Prostate gland (tissue), 2 donors: ENCODE measurements around the gene TMEM271. TPM values are rescaled to one million over a fixed set of nuclear protein-coding genes. Genes with fewer than 3 reads are reported as not detected.

Experiments
- DNase-seq: peaks from one replicate; pipeline ENCODE4 v3.0.0-alpha.2; 2019; ENCODE audit warnings: low spot score
- H3K27ac ChIP-seq, 2 donors: fragments of 200-600 bp; sonication (generic); 2 replicates each; pipeline ENCODE4 v1.5.1; 2017 to 2019
- H3K27me3 ChIP-seq: fragments of 200-600 bp; sonication (generic); replicated peaks from 2 replicates; pipeline ENCODE4 v1.5.1; 2019; ENCODE audit not compliant: insufficient read depth
- H3K36me3 ChIP-seq, 2 donors: fragments of 200-600 bp; sonication (generic); 1 replicate in 1 of 2; 2 replicates in 1 of 2; pipeline versions ENCODE4 v1.5.1 to v1.8.1; 2017 to 2019
- H3K4me1 ChIP-seq: fragments of 200-600 bp; sonication (generic); replicated peaks from 2 replicates; pipeline ENCODE4 v1.5.1; 2019
- H3K4me3 ChIP-seq, 2 donors: fragments of 200-600 bp; sonication (generic); 2 replicates each; pipeline ENCODE4 v1.5.1; 2017 to 2019
- H3K9me3 ChIP-seq: fragments of 200-600 bp; sonication (generic); 2 replicates; pipeline ENCODE4 v1.5.1; 2017
- CTCF ChIP-seq, 4 experiments: fragments of 200-600 bp in 2 of 4; fragments of 450-650 bp in 2 of 4; sonication (generic) in 2 of 4; IDR thresholded peaks; 1 replicate in 3 of 4; 2 replicates in 1 of 4; pipeline ENCODE4 v1.5.1; 2016 to 2019; ENCODE audit warnings: antibody characterized with exemption in 4 of 4, mild to moderate bottlenecking in 2 of 4, moderate library complexity in 2 of 4
- POLR2A ChIP-seq: fragments of 450-650 bp; IDR thresholded peaks from one replicate; pipeline ENCODE4 v1.6.1; 2016; ENCODE audit warnings: antibody characterized with exemption, mild to moderate bottlenecking
- POLR2AphosphoS5 ChIP-seq: sonication (generic); formaldehyde crosslinking; IDR thresholded peaks from one replicate; pipeline ENCODE4 v1.6.1; 2017; ENCODE audit warnings: antibody characterized with exemption
- WGBS: methylation state at CpG from one replicate; pipeline ENCODE4 v1.1.5; 2018; 5-methylcytosine and 5-hydroxymethylcytosine counted together
- intact Hi-C: fragments of 100-400 bp; cut with DNase I; formaldehyde crosslinking; loops from one replicate; pipeline ENCODE4 v1.14.2; 2022
- total RNA-seq, 2 donors: library from RNA; depleted of rRNA; stranded (reverse); fragments of >200 nt; gene quantifications; one replicate each; pipeline ENCODE4 v1.1.0, GENCODE V29; 2016

TMEM271 gene
- total RNA-seq, 2 donors from 2014 or later, result 0.91 TPM; not detected in 1

GRCh38 chr4:622996-623913 lies 47.2 kb upstream of the TMEM271 start:
- H3K36me3 ChIP-seq, result no peaks in the 10 kb centered on the region
- DNase-seq, result no peak
- H3K4me3 ChIP-seq, result no peak overlapping the region
- H3K27me3 ChIP-seq, result no peaks in the 10 kb centered on the region
- H3K9me3 ChIP-seq, result no peaks in the 10 kb centered on the region
- TF ChIP-seq POLR2AphosphoS5 (no peak), CTCF (IDR thresholded peaks at IDR 0.05) (no peak), POLR2A (no peak)
- intact Hi-C loops, result no loop called here
- H3K4me1 ChIP-seq, result no peaks in the 10 kb centered on the region
- no peak overlapping the region for H3K27ac ChIP-seq
- WGBS, result 77% methylated on average over 24 of the region's 24 CpGs

- H3K27ac ChIP-seq, result no peak overlapping the region
- TF ChIP-seq CTCF (IDR thresholded peaks at IDR 0.05) (no peak), POLR2AphosphoS5 (no peak), POLR2A (no peak)
- intact Hi-C loops, result no loop called here
- H3K9me3 ChIP-seq, result no peaks in the 10 kb centered on the region
- no peak overlapping the region for H3K4me3 ChIP-seq
- H3K27me3 ChIP-seq, result no peaks in the 10 kb centered on the region
- 87% methylated on average over 22 of the region's 22 CpGs for WGBS
- H3K4me1 ChIP-seq, result no peaks in the 10 kb centered on the region
- H3K36me3 ChIP-seq, result no peaks in the 10 kb centered on the region
- DNase-seq, result no peak
Measured at GRCh38 chr4:622071-622995, 46.2 kb upstream of the TMEM271 start.

- DNase-seq, result no peak
- H3K36me3 ChIP-seq, result no peaks in the 10 kb centered on the region
- H3K27ac ChIP-seq, result no peak overlapping the region
- 83% methylated on average over 21 of the region's 22 CpGs for WGBS
- no peaks in the 10 kb centered on the region for H3K27me3 ChIP-seq
- no peaks in the 10 kb centered on the region for H3K9me3 ChIP-seq
- H3K4me3 ChIP-seq, result no peak overlapping the region
- intact Hi-C loops, result no loop called here
- H3K4me1 ChIP-seq, result no peaks in the 10 kb centered on the region
- TF ChIP-seq POLR2A (no peak), CTCF (IDR thresholded peaks at IDR 0.05) (no peak), POLR2AphosphoS5 (no peak)
Measured at GRCh38 chr4:621296-622070, 45.4 kb upstream of the TMEM271 start.

- Histone ChIP-seq H3K27me3 (no peaks in the 10 kb centered on the region), H3K4me1 (no peaks in the 10 kb centered on the region), H3K27ac (no peak overlapping the region), H3K36me3 (no peaks in the 10 kb centered on the region), H3K4me3 (no peak overlapping the region), H3K9me3 (no peaks in the 10 kb centered on the region)
- 93% methylated on average over 19 of the region's 19 CpGs for WGBS
- TF ChIP-seq POLR2A (no peak), POLR2AphosphoS5 (no peak)
- intact Hi-C loops, result no loop called here
- DNase-seq, result no peak
Measured at GRCh38 chr4:620851-621261, 44.8 kb upstream of the TMEM271 start.
